Loucy (cell line): Measurements from ENCODE around the gene RPS27A.
"Not testable (repeated sequence)": the region's sequence is repeated elsewhere in the genome, so short reads cannot be mapped to it uniquely, and the experiment has no call there.

Experiments used
- H2AFZ ChIP-seq: fragments of 200-600 bp; sonication (generic); 2 replicates; pipeline ENCODE4 v1.6.0; 2016; ENCODE audit warnings: antibody characterized with exemption, mild to moderate bottlenecking, low read length, moderate library complexity
- H3F3A ChIP-seq: fragments of 200-600 bp; 2 replicates; pipeline ENCODE4 v1.6.0; 2016; ENCODE audit warnings: antibody characterized with exemption, low read depth, mild to moderate bottlenecking
- H3K27me3 ChIP-seq: fragments of 200-600 bp; sonication (generic); 2 replicates; pipeline ENCODE4 v1.6.1; 2014; ENCODE audit warnings: low read length, mild to moderate bottlenecking; ENCODE audit not compliant: insufficient read depth, poor library complexity, severe bottlenecking
- H3K36me3 ChIP-seq: fragments of 200-600 bp; sonication (generic); 2 replicates; pipeline ENCODE4 v1.6.1; 2016; ENCODE audit warnings: low read length; ENCODE audit not compliant: insufficient read depth
- H3K4me1 ChIP-seq: fragments of 200-600 bp; sonication (generic); 2 replicates; pipeline ENCODE4 v1.5.1; 2014; ENCODE audit warnings: low read length, mild to moderate bottlenecking; ENCODE audit not compliant: insufficient read depth, poor library complexity, severe bottlenecking
- H3K4me2 ChIP-seq: fragments of 200-600 bp; sonication (generic); 2 replicates; pipeline ENCODE4 v1.6.0; 2014; ENCODE audit warnings: antibody characterized with exemption, low read length, low read depth, mild to moderate bottlenecking; ENCODE audit not compliant: poor library complexity, severe bottlenecking
- H3K4me3 ChIP-seq: fragments of 200-600 bp; sonication (generic); 2 replicates; pipeline ENCODE4 v1.5.1; 2014; ENCODE audit warnings: low read length, mild to moderate bottlenecking, mixed read lengths; ENCODE audit not compliant: poor library complexity, severe bottlenecking
- H3K79me2 ChIP-seq: fragments of 200-600 bp; sonication (generic); 2 replicates; pipeline ENCODE4 v1.6.1; 2014; ENCODE audit warnings: low read length; ENCODE audit not compliant: insufficient read depth
- H3K9ac ChIP-seq: fragments of 200-600 bp; sonication (generic); 2 replicates; pipeline ENCODE4 v1.6.0; 2014; ENCODE audit warnings: mild to moderate bottlenecking, low read depth, low read length, moderate library complexity; ENCODE audit not compliant: poor library complexity, severe bottlenecking
- H3K9me2 ChIP-seq: fragments of 200-600 bp; sonication (generic); replicated peaks from 2 replicates; pipeline ENCODE4 v1.6.1; 2016; ENCODE audit warnings: low read depth, low read length, mixed read lengths
- H3K9me3 ChIP-seq: fragments of 200-600 bp; sonication (generic); 2 replicates; pipeline ENCODE4 v1.6.1; 2014; ENCODE audit warnings: mild to moderate bottlenecking, antibody characterized with exemption, low read length, low read depth; ENCODE audit not compliant: insufficient read depth
- H4K20me1 ChIP-seq: fragments of 200-600 bp; sonication (generic); 2 replicates; pipeline ENCODE4 v1.6.0; 2014; ENCODE audit warnings: antibody characterized with exemption, low read length, mild to moderate bottlenecking; ENCODE audit not compliant: insufficient read depth, poor library complexity, severe bottlenecking
- EZH2phosphoT487 ChIP-seq: fragments of 200-600 bp; IDR thresholded peaks from 2 replicates; pipeline ENCODE4 v1.6.1; 2018; ENCODE audit warnings: antibody characterized with exemption, mild to moderate bottlenecking, moderate library complexity, borderline replicate concordance
- TF ChIP-seq, protein P1 (sequence below): fragments of 200-600 bp; sonication (generic); conservative IDR thresholded peaks from 2 replicates; pipeline ENCODE4 v1.5.1; 2014; ENCODE audit warnings: mild to moderate bottlenecking, antibody characterized with exemption, low read length

The RPS27A gene

DNA sequence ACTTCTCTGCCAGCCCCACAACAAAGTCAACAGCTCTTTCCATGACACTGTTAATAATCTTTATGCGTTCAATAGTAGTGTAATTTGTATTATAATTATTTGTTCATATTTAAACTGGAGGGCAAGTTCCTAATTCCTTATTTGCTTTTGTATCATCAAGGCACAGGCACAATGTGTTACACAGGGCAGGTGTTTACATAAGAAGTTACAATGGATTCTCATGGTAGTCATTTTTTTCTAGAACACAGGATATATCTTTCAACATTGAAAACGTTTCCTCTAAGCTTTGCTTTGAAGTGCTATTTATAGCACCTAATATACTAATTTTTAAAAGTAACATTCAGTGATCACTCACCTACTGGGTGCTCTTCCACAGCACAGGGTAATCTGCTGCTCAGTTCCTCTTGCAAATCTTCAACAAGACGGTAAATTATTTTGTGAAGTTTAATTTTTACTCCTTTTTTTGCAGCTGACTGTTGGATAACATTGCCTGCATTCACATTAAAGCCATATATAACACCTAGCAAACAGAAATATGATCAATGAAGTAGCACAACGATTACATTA lies 7.3 kb downstream of the RPS27A start:
- Histone ChIP-seq H4K20me1 (peaks cover 20% of the 10 kb centered on the region), H3K9me2 (no peaks in the 10 kb centered on the region), H3K4me2 (no peak overlapping the region), H3K4me1 (peaks cover 12% of the 10 kb centered on the region), H3K4me3 (no peak overlapping the region), H3K9ac (no peak overlapping the region), H2AFZ (no peak overlapping the region), H3F3A (peaks cover 8% of the 10 kb centered on the region; the same call in 1 of the 2 replicates), H3K9me3 (no peaks in the 10 kb centered on the region), H3K79me2 (peaks cover 16% of the 10 kb centered on the region), H3K27me3 (no peaks in the 10 kb centered on the region), H3K36me3 (peaks cover 34% of the 10 kb centered on the region; the same call in 1 of the 2 replicates)
- TF ChIP-seq EZH2phosphoT487: no peak
- TF ChIP-seq, protein P1, sequence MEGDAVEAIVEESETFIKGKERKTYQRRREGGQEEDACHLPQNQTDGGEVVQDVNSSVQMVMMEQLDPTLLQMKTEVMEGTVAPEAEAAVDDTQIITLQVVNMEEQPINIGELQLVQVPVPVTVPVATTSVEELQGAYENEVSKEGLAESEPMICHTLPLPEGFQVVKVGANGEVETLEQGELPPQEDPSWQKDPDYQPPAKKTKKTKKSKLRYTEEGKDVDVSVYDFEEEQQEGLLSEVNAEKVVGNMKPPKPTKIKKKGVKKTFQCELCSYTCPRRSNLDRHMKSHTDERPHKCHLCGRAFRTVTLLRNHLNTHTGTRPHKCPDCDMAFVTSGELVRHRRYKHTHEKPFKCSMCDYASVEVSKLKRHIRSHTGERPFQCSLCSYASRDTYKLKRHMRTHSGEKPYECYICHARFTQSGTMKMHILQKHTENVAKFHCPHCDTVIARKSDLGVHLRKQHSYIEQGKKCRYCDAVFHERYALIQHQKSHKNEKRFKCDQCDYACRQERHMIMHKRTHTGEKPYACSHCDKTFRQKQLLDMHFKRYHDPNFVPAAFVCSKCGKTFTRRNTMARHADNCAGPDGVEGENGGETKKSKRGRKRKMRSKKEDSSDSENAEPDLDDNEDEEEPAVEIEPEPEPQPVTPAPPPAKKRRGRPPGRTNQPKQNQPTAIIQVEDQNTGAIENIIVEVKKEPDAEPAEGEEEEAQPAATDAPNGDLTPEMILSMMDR: no peak

DNA sequence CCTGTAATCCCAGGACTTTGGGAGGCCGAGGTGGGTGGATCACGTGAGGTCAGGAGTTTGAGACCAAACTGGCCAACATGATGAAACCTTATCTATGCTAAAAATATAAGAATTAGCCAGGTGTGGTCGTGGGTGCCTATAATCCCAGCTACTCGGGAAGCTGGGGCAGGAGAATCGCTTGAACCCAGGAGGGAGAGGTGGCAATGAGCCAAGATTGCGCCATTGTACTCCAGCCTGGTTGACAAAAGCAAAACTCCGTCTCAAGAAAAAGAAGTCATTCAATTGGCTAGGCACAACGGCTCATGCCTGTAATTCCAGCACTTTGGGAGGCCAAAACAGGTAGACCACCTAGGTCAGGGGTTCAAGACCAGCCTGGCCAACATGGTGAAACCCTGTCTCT lies 9.1 kb downstream of the RPS27A start:
- H4K20me1 ChIP-seq, H3K4me2 ChIP-seq, H2AFZ ChIP-seq, H3K27me3 ChIP-seq, H3K79me2 ChIP-seq, H3K9me2 ChIP-seq, H3F3A ChIP-seq, H3K4me3 ChIP-seq, H3K4me1 ChIP-seq, H3K9ac ChIP-seq, H3K9me3 ChIP-seq: not testable (repeated sequence)
- H3K36me3 ChIP-seq: peaks cover 16% of the 10 kb centered on the region; the same call in 1 of the 2 replicates

DNA sequence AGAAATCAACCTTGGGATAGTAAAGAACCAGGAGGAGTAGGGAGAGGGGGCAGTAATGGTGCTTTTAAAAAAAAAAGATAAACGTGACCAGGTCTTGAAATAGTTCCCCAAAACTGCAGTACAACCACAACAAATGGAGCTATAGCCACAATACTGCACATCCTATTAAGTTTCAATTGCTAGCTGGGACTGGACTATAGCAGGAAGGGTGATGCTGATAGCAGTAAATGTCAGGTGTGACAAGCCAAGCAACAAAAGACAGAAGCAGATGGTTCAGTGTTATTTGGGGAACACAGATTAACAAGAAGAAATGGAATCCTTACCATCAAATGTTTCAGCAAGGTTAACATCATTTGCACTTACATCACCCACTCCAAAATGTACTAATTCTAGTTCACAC lies 10.1 kb downstream of the RPS27A start:
- Histone ChIP-seq H3K79me2 (no peaks in the 10 kb centered on the region), H3K9me3 (no peaks in the 10 kb centered on the region), H2AFZ (no peak overlapping the region), H3K4me3 (no peak overlapping the region), H3K27me3 (no peaks in the 10 kb centered on the region), H3K36me3 (peaks cover 15% of the 10 kb centered on the region; the same call in 1 of the 2 replicates), H4K20me1 (no peaks in the 10 kb centered on the region), H3K9ac (no peak overlapping the region), H3K4me1 (no peaks in the 10 kb centered on the region), H3K4me2 (no peak overlapping the region), H3F3A (no peaks in the 10 kb centered on the region), H3K9me2 (no peaks in the 10 kb centered on the region)
- no peak for TF ChIP-seq EZH2phosphoT487
- TF ChIP-seq, protein P1: no peak

DNA sequence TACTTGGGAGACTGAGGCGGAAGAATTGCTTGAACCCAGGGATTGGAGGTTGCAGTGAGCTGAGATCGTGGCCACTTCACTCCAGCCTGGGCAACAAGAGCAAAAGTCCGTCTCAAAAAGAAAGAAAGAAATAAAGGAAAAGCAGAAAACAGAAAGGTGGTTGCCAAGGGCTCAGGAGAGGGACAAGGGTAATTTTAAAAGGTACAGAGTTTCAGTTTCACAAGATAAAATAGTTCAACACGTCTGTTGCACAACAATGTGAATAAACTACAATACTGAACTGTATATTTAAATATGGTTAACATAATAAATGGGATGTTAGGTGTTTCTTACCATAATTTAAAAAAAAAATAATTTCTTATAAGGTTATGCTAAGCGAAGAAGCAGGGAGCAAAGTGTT lies 12.9 kb downstream of the RPS27A start:
- H2AFZ ChIP-seq: no peak overlapping the region
- no peaks in the 10 kb centered on the region for H3K79me2 ChIP-seq
- no peak overlapping the region for H3K4me2 ChIP-seq
- TF ChIP-seq EZH2phosphoT487: no peak
- TF ChIP-seq, protein P1: no peak
- no peaks in the 10 kb centered on the region for H3K9me3 ChIP-seq
- H3K27me3 ChIP-seq: no peaks in the 10 kb centered on the region
- peaks cover 18% of the 10 kb centered on the region; the same call in 1 of the 2 replicates for H3K36me3 ChIP-seq
- H3K4me1 ChIP-seq: no peaks in the 10 kb centered on the region
- H3K4me3 ChIP-seq: no peak overlapping the region
- H3F3A ChIP-seq: no peaks in the 10 kb centered on the region
- no peaks in the 10 kb centered on the region for H4K20me1 ChIP-seq
- H3K9ac ChIP-seq: no peak overlapping the region
- H3K9me2 ChIP-seq: no peaks in the 10 kb centered on the region
